ENCODE measurements around the gene NOD2. TPM values are rescaled to one million over a fixed set of nuclear protein-coding genes. Genes with fewer than 3 reads are reported as not detected.

Gene NOD2
- total RNA-seq = 0.73 and 1.5 TPM in 2 replicates

GRCh38 chr16:50692999-50693781 lies at the start of gene NOD2:
TSS of gene NOD2 (plus strand) at chr16:50693606. CDS start at chr16:50699496, 5,890 bp downstream.

GRCh38 chr16:50681021-50681885 lies 12.2 kb upstream of the NOD2 start, which contains the start of gene SNX20:
TSS of gene SNX20 (minus strand) at chr16:50681312. CDS start at chr16:50677526, 3,786 bp downstream.

GRCh38 chr16:50741781-50742575 lies 48.6 kb downstream of the NOD2 start, which contains the start of gene CYLD:
TSS of gene CYLD (plus strand) at chr16:50742086. CDS start at chr16:50749699, 7,613 bp downstream.

Small RNAs within 50 kb of the gene (small RNA-seq; reads per million reads assigned to genes)
- not detected for gene MIR3181

Other genes with a start within 250 kb of the NOD2 start
- gene NKD1, start 145.2 kb upstream of the NOD2 start, total RNA-seq = 0.12 and 0.49 TPM in 2 replicates
- gene SNX20, start 12.3 kb upstream of the NOD2 start, total RNA-seq = not detected in 2 replicates
- 67.2 and 71.0 TPM in 2 replicates for gene CYLD, start 48.5 kb downstream of the NOD2 start, total RNA-seq